HG02884 (cell line): ENCODE measurements around the gene ABHD4.
"Not testable (repeated sequence)": the region's sequence is repeated elsewhere in the genome, so short reads cannot be mapped to it uniquely, and the experiment has no call there.

Source experiments
- ATAC-seq: cut with Tn5 transposase; IDR thresholded peaks from one replicate; pipeline ENCODE4 v1.9.1; 2021; ENCODE audit warnings: mild to moderate bottlenecking, moderate library complexity; ENCODE audit not compliant: unreplicated experiment

Gene ABHD4

DNA sequence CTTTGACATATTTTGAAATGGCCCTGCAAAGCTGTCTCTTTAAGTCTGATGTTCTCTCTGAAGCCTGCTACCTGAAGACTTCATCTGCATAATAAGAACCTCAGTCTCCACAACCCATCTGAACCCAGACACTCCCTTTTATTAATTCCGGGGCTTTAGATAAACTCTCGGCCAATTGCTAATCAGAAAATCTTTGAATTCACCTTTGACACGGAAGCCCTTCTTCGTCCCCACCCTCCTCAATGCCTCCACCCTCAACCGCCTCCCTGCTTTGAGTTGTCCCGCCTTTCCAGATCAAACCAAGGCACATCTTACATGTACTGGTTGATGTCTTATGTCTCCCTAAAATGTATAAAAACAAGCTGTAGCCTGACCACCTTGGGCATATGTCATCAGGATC is 28.5 kb downstream of the ABHD4 start:
- ATAC-seq, result no peak

DNA sequence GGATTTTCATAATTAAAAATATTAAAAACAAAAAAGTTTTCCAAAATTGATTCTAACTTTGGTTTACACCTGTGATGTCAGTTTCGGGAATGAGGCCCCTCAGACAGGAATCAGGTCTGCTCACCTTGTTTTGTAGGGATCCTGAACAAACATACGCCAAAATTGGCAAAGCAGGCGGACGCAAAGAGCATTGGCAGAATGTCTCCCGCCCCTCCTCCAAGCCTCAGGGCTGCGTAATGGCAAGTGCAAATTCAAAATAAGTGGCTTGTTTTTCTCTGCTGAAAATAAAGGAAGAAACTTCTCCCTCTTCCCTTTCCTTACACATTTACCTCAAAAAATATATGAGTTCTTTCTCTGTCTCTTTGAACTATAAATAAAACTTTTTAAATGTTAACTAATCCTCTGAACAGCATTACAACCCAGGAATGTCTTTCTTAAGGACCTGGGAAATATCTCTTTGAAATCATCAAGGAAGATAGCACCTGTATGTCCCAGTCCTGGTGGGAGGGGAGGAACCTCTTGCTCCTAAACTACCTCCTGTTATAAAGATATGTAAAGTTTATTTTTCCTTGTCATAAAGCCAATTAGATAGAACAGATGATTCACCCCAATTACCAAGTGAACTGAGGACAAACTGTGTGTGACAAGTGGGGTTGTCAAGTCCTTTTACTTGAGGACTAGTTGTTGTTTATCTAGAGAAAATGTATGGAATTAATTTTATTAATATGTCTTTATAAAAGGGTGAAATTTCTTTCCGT is 29.6 kb downstream of the ABHD4 start:
- no peak for ATAC-seq

DNA sequence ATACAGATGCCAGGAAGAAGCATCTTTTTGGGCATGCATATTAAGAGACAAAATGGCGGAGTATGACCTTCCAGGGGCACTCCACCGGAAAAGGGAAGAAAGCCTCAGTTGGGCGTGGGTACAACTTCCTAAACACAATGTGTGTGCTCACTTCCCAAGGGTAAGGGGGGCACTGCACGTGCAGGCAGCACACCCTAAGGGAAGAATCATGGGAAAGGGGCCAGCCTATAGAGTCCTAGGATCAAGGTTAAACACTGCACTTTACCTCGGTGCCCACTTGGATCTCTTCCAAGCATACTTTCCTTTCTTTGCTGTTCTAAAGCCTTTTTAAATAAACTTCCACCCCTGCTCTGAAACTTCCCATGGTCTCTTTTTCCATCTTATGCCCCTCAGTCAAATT is 31.3 kb downstream of the ABHD4 start:
- ATAC-seq, result no peak

DNA sequence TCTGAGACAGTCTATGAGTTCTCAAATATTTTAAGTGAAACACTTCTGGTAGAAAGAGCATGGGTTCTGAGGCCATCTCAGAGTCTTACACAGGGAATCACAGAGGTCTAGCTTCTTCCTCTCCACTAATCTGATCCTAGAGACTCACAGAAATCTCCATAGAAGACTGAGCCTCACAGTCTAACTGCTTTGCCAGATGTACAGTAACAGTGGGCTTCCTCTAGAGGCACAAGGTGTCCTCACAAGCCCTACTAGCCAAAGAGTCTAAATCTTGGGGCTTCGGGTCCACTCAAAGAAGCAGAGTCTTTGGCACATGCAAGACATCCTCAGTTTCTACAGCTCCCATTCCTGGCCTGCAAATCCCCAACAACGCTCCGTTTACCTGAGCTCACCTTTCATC is 32.0 kb downstream of the ABHD4 start:
- ATAC-seq, result no peak

DNA sequence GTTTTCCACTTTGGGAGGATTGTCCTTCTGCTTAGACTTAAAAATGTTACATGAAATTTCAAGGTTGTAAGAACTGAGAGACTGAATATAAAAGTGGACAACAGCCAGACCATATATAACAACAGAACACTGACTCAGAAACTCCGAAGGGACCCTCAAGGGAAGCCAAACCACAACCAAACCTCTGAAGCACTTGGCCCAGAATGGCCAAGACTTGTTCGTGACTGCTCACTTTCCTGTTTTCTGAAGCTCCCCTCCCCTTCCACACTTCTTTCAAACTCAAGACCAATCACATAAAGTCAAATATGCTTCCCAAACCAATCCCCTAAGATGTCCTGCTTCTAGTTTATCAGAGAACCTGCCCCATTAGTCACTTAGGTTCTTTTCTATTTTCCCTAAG is 32.4 kb downstream of the ABHD4 start:
- no peak for ATAC-seq

DNA sequence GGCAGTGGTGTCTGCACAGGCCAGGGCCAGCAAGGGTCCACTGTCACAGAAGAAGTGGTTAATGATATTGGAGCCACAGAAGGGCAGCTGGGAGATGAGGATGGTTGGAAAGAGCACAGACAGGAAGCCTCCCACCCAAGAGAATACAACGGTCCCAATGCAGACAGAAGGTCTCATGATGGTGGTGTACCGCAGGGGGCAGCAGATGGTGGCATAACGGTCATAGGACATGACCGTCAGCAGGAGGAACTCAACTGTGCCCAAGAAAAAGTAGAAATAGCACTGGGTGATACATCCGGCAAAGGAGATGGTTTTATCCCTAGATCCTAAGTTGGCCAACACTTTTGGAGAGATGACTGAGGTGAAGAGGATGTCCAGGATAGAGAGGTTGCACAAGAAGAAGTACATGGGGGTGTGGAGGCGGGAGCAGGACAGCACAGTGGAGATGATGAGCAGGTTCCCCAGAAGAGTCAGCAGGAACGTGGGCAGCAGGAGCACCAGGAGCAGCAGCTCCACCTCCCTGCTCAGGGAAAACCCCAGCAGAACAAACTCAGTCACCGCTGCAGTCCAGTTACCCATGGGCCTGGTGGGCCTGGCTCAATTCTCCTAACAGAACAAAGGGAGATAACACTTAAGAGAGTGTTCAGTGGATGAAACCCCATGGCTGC is 36.3 kb downstream of the ABHD4 start:
- ATAC-seq, result no peak

DNA sequence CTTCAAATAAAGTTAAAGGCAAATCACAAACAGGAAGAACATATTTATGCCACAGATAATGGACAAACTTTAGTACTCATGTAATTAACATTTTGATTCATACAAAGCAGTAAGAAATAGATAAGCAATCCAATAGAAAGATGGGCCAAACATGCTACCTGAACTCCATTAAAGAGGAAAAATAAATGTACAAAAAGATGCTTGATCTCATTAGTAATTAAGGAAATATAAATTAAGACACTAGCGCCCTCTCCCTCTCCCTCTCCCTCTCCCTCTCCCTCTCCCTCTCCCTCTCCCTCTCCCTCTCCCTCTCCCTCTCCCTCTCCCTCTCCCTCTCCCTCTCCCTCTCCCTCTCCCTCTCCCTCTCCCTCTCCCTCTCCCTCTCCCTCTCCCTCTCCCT is 37.9 kb downstream of the ABHD4 start:
- ATAC-seq, result not testable (repeated sequence)

DNA sequence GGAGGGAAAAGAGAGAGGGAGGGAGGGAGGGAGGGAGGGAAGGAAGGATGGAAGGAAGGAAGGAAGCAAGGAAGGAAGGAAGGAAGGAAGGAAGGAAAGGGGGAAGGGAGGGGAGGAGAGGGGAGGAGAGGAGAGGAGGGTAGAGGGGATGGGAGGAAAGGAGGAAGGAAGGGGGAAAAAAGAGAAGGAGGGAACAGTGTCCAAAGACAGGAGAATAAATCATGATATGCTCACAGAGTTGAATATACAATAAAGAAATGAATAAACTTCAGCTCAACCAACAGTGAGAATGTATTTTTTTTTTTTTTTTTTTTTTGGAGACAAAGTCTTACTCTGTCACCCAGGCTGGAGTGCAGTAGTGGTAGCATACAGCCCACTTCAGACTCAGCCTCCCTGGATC is 42.1 kb downstream of the ABHD4 start:
- ATAC-seq, result no peak

DNA sequence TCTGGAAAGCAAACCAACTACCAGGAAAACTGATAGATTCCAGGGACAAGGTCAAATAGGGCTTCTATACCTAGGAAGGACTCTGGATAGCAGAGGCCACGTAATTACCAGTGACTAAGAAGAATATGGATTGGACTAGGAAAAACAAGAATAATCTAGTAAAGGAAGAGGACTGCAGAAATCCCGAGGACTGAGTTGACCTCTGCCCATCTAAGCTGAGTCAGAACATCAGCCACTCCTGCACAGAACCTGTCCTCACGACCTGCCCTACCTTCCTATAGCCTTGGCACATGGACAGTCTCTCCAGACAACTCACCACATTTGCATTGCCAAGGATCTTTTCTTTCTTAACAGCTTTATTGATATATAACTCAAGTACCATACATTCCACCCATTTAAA is 43.7 kb downstream of the ABHD4 start:
- ATAC-seq, result no peak

DNA sequence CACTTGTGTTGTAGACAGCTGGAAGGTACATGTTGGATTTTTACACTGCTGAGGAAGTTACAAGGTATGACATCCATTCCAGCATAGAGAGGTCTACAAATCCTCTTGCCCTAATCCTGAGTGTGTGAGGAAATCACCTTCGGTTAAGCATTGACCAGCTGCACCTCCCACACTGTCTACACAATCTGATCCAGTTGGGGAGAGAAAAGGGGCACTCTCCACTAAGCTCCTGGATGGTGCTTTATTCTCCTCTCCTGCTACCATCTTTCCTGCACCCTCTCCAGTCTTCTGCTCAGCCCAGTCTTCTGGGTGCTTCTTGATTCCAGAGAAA is 46.2 kb downstream of the ABHD4 start, which contains the start of gene OR6J1:
Gene OR6J1, minus strand, starts transcription at position 48 of the 331 bp plus-strand sequence. CDS start 9,541 bp downstream, outside the sequence.
- ATAC-seq, result no peak

DNA sequence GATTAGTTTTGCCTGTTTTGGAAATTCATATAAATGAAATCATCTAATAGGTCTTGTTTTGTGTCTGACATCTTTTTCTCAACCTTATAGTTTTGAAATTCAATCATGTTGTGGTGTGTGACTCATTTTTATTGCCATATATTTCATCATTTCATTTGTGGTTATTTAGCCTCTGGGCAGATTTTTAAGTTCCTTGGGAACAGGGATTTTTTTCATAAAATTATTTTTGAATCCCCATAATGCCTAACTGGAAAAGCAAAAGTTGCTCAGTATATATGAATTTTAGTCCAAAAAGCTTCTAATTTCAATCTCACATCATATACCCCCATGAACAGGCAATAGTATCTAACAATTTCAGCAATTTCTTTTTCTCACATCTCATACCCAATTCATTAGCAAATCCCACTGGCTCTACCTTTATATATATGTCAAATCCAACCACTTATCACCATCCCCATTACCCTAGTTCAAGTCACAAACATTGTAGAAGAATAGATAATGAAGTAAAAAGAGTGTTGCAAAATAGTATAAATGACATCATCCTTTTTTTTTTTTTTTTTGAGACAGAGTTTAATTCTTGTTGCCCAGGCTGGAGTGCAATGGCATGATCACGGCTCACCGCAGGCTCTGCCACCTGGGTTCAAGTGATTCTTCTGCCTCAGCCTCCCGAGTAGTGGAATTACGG is 48.6 kb downstream of the ABHD4 start:
- ATAC-seq, result no peak

DNA sequence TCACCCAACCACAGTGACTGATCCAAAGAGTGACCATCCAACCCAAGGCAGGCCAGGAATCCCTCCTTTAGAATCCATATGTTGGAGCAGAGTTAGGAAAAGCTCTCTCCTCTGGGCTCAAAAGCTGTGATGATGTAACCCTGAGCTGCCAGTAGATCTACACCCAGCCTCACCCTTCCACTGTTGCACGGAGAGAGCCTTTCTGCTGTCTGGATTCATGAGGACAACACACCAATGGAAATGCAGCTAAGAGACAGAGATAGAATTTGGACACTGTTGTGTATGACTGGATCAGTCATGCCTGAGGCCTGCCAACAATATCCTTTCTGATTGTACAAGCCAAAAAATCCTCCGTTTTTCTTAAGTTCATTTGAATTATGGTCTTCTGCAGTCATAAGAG is 50.4 kb downstream of the ABHD4 start:
- no peak for ATAC-seq

DNA sequence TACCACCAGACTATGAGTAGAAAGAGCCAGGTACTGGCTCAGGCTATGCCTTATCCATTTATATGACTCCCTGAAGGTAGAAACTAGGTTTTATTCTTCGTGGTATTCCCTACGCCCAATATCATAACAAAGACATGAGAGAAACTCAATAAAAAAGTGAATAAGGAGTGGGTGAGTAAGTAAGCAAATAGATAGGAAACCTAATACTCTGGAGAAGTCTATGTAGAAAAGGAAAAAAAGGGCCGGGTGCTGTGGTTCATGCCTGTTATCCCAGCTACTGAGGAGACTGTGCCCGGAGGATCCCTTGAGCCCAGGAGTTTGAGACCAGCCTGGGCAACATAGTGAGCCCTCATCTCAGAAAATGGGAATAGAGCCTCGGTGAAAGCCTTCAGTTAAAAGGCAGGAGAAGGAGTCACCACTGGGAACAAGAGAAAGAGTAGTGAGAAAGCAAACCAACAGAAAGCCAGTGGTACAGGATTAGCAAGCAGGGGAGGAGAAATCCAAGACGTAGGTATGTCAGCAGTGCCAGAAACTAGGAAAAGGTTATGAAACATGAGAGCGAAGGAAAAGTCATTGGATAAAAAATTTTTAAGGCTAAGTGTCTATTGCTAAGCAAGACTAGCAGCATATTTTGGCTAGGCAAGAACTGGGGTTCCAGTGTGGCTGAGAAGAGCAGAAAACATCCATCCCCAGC is 52.1 kb downstream of the ABHD4 start:
- no peak for ATAC-seq

DNA sequence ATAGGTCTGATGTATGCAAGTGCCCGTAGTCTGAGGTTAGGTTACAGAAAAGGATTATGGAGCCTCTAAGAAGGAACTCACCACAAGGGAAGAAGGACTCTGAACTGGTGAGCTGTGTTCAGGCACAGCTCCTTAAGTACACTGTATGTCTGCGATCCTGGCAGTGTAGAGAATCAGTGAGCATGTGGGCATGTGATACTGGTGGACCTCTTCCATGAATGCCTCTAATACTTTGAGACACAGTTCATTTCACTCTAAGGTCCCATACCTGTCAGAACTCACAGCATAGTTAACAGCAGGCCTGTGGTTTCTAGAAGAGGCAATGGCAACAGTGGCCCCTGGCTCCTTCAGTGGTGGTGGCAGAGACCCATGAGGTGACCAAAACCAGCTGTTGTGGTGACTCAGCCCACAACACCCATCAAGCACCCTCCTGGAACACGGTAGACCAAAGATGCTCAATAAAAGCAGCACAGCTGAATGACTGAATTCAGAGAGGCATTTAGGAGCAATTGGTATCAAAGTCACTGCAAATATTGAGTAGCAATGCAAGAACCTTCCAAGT is 52.9 kb downstream of the ABHD4 start:
- no peak for ATAC-seq

DNA sequence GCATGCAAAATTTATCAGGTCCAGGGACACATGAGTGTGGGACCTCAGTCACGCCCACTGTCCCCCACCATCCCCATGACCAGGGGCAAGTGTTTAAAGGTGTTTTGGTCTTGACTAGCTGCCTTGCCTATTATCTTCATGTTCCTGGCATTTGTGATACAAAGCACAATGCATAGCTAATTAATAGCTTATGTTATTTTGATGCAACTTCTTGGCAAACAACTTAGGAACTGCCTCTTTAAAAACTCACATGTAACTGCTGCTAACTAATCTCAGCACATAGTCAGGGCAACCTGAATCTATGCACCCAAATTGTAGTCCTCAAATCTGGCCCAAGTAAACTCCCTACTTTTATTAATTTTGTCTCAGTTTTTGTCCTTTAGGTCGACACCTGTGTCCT is 53.5 kb downstream of the ABHD4 start:
- ATAC-seq, result no peak

DNA sequence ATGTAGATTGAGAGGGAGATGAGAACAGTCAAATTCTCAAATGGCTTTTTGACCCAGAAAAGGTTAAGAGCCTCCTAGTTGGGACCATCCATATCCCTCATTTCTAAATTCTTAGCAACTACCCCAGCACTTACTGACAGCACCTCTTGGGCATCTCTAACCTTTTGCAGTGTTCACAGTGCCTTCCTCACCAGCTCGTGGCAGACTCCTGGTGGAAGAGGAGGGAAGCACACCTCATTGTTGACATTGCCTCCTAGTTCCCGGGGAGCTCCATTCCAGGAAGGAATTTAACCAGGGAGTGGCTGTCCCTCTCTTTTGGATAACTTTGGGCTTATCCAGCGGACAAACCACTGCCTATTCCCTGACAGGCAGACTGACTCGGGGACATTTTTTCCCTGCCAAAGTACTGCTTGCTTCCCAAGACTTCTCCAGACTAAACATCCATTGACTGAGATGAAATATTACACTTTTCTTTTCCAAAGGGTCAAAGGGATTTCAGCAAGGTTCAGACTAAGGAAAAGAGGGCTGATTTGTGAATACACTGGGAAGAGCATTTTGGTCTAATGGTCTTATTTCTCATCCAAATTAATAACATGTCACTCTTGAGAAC is 55.0 kb downstream of the ABHD4 start:
- no peak for ATAC-seq

DNA sequence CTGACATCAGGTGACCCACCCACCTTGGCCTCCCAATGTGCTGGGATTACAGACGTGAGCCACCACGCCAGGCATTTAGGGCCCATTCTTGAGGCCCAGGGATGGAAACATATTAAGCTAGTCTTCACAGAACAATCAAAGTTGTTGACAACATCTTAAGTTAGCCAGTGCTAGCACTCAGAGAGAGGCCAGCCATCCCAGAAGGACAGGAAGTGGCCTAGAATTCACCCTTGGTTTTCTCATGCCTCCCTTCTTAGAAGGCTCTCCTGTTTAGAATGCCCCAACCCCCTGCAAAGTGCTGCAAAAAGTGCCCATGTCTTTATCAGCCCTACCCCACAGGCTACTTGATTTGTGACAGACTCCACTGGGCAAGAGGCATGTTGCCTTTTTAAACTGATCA is 58.1 kb downstream of the ABHD4 start:
- ATAC-seq, result no peak

DNA sequence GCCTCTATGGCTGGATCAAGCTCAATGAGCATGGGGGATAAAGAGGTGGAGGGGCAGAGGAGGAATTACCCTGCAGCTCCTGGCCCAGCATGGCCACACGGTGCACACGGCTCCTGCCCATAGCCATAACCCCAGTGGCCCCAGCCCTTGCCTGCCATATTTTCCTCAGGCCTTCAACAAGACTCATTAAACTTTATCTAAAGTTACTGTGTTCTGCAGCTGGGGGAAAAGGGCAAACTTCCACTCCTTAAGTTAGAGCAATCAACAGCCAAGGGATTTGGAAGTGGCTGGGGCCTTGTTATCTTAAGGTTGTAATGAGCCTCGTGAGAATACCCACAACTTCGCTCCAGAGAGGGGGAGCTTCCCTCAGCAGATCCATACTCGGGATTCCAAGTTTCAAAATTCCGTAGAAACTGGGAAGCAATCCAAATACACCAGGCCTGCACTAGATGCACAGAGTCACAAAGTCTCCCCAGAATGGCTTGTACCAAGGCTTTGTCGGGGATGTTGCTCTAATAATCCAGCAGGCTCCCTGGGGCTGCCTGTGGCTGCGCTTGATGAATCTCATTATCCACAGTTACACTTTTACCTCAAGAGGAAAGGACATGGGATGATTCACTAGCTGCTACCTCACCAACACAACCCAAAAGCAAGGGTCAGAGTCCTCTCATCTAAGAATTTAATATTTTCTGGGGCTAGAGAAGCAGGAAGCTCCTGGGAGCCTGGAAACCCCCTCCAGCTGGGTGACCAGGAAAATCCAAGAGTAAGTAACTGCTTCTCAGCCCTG is 59.0 kb downstream of the ABHD4 start:
- no peak for ATAC-seq

DNA sequence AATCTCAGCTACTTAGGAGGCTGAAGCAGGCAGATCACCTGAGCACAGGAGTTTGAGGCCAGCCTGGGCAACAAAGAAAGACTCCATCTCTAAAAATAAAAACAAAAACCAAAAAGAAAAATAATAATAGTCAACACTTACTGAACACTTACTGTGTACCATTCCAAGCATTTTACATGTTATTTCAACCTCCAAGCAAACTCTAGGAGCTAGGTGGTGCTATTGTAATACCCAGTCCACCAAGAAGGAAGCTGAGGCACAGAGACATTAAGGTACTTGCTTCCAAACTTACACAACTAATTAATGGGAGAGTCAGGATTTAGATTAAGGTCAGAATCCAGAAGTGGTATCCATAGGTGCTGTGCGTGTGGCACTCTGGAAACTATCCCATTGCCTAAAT is 59.8 kb downstream of the ABHD4 start:
- no peak for ATAC-seq

DNA sequence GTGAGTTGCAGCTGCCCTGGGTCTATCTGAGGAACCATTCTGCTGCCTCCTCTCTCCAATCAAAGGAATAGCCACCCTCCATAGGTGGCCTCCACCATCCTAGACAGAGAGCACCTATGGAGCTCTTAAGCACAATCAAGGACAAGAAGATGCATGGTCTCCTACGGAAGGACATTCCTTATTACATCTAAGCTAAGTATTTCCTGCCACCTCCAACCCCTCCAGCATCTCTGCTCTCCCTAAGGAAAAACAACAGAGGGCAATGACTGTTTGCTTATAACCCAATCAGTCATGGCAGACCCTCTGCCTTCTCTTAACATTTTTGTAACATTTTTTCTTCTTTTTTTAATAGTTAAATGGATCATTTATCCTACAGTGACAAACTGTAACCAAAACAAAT is 60.8 kb downstream of the ABHD4 start:
- ATAC-seq, result no peak
